ENCODE data around the gene H6PD.

H6PD gene

GRCh38 chr1:9238550-9238949, 4.0 kb downstream of the H6PD start:
- in situ Hi-C loops (cut with HindIII; ENCODE audit: low sequenced_read_pairs), result no loop called here

DNA sequence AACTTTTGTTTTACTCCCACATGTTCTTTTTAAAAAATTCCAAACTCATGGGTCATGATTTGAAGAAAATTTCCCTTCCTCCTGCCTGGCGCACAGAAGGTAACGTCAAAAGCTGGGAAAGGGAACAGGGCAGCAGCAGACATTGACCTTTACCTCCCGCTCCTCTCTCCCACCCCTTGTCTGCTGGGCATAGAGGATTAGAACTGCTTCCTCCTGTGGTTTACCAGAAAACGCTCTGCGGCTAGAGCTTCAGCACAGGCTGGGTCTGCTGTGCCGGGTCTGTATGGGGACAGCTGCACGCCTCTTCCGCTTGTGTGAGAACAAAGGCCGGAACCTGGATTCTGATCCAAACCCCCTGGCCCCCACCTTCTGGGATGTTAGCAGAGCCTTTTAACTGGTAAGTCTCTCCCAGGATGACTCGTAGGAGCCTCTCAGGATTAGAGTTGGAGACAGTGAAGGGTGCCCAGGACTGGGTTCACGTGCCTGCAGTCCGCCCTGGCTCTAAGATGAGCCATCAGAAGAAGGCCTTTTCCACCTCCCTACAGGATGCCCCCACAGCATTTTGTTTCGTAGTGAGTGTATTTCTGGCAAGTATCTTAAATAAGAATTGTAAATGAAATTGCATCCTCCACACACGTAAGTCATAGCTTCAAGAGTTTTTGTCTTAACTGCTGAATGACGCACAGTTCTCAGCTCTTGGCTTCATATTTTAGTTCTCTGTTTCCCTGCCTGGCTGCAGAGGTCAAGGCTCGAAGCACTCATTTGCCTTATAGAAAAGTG, 5.2 kb downstream of the H6PD start:
- in situ Hi-C loops (cut with HindIII; ENCODE audit: low sequenced_read_pairs), result no loop called here

DNA sequence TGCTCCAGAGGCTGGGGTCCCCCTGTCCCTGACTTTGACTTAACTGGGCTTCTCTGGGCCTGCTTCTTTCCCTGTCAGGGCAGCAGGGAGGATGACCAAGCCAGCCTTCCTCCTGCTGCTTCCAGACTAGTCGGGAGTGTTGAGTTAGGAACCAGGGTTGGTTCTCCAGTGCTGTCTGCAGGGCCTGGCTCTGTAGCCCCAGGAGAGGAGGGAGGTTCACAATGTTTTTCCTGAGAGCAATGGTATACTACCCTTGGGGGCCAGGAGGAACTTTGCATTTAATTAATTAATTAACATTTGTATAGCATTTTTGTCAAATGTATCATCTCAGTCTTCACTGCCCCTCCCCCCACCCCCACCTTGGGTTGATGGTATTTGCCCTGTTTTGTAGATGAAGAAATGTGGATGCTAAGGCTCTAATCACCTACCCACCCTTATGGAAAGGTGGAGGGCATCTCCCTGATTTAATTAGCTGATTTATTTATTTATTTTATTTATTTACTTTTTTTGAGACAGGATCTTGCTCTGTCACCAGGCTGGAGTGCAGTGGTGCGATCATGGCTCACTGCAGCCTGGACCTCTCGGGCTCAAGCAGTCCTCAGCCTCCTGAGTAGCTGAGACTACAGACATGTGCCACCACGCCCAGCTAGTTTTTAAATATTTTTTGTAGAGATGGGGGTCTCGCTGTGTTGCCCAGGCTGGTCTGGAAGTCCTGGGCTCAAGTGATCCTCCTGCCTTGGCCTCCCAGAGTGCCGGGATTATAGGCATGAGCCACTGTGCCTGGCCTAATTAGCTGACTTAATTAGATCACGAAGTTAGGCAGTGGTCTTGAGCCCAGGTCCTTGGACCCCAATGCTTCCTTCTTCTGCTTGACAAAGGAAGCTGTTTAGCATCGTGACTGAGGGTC, 6.6 kb downstream of the H6PD start:
- in situ Hi-C loops (cut with HindIII; ENCODE audit: low sequenced_read_pairs), result no loop called here

GRCh38 chr1:9241891-9242290, 7.3 kb downstream of the H6PD start:
- in situ Hi-C loops (cut with HindIII; ENCODE audit: low sequenced_read_pairs), result no loop called here

DNA sequence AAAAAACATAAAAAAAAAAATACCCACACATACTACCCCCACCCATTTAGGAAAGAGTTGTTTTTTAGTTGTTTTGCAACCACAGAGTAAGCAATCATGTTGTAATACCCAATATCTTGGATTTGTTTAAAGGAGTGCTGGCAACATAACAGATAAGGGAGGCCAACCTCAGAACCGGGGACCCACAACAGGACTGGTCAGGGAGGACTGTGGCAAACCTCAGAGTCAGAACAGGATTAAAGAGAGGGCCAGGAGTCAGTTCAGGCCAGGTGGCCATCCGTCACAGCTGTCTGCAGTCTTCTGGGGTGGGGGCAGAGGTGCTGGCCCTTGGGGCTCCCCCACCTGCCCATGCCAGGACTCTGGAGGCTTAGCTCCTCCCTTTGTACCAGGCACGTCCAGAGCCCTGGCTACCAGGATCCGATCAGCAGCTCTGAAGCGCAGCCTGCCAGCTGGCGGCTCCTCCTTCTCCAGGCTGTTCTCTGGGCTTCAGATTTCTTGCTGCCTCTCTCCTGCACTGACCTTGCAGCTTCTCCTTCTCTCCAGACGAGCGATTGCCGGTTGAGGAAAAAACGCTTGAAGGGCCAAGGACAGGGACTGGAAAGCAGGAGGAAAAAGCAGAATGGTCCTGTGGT, 7.9 kb downstream of the H6PD start:
- in situ Hi-C loops (cut with HindIII; ENCODE audit: low sequenced_read_pairs), result no loop called here

GRCh38 chr1:9243066-9243739, 8.6 kb downstream of the H6PD start:
- in situ Hi-C loops (cut with HindIII; ENCODE audit: low sequenced_read_pairs), result no loop called here

- in situ Hi-C loops (cut with HindIII; ENCODE audit: low sequenced_read_pairs), result no loop called here
Observed at GRCh38 chr1:9244501-9245229, 10.1 kb downstream of the H6PD start.

- in situ Hi-C loops (cut with HindIII; ENCODE audit: low sequenced_read_pairs), result no loop called here
Observed at GRCh38 chr1:9245230-9245619, 10.7 kb downstream of the H6PD start.

GRCh38 chr1:9245661-9246060, 11.1 kb downstream of the H6PD start:
- in situ Hi-C loops (cut with HindIII; ENCODE audit: low sequenced_read_pairs), result no loop called here

GRCh38 chr1:9246215-9246614, 11.6 kb downstream of the H6PD start:
- in situ Hi-C loops (cut with HindIII; ENCODE audit: low sequenced_read_pairs), result no loop called here

GRCh38 chr1:9246841-9247785, 12.5 kb downstream of the H6PD start:
- in situ Hi-C loops (cut with HindIII; ENCODE audit: low sequenced_read_pairs), result no loop called here

GRCh38 chr1:9247894-9248293, 13.3 kb downstream of the H6PD start:
- in situ Hi-C loops (cut with HindIII; ENCODE audit: low sequenced_read_pairs), result no loop called here

DNA sequence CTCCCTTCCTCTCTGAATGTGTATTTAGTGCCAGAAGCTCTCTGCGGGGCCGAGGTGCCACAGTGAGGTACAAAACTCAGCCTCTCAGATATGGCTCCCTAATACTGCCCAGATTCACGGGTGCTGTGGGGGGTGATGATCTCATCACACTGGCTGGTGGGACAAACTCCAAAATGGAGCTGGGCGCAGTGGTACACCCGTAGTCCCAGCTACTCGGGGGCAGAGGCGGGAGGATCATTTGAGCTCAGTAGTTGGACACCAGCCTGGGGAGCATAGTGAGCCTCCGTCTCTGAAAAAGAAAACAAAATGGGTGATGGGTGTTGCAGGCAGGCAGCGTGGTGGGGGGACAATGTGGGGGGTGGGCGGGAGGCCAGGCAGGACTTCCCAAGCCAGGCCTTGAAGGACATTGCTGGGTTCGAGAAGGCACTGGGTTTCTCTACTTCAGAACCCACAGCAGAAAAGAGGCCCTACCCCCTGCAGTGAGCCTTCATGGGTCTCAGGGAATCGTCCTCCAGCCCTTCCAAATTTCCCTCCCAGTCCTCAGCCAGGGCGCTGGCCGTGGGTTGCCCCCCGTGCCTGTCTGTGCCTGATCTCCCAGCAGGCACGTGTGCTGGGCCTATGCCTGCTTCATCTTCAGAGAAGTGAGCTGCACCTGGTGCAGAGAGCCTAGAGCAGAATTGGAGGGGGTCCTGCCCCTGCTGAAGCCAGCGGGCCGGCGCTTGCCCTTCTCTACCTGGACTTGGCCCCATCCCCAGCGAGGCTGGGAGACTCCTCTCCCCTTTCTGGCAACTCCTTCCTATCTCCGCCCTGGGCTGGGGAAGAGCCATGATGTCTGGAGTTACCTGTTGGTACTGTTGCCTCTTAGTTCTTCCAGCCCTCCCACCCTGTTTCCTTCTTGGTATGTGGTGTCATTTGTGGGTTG, 14.0 kb downstream of the H6PD start:
- in situ Hi-C loops (cut with HindIII; ENCODE audit: low sequenced_read_pairs), result no loop called here

- in situ Hi-C loops (cut with HindIII; ENCODE audit: low sequenced_read_pairs), result no loop called here
Observed at GRCh38 chr1:9249263-9249533, 14.6 kb downstream of the H6PD start.

DNA sequence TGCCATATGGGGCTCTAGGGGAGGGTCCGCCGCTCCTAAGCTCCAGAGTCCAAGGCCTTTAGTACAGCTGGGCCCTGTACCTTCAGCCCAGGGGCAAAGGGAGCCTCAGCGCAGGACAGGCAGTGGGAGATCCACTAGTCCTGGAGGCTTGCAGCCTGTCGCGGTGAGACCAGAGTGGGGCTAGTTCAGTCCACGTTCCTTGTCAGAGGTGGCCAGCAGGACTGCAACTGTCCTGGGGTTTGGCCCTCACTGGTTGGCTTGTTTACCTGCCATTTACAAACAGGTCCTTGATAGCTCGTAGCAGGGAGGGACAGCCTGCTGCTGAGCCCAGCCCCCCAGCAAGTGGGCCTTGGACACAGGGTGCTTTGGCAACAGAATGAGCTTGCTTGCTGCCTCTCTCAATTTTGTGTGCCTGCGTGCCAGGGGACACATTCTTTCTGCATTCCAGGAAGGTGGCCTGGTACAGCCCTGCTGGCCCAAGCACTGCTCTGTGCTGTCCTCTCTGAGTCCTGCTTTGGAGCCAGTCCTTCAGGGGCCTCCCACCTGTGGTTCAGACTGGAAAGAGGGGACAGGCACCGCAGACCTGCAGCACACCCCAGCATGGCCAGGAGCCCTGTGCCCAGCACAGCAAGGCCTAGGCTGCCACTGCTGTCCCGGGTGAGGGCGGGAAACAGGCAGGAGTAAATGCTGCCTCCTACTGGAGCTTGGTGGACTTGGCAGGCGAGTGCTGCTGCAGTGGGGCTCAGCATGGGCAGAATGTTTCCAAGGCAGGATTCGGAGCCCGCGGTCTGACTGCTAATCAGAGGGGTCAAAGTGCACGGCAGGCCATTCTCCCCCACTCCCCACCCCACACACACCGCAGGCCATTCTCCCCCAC, 15.2 kb downstream of the H6PD start:
- in situ Hi-C loops (cut with HindIII; ENCODE audit: low sequenced_read_pairs), result loop anchor here (25.0 kb wide), 1 partner anchor 313 kb away; no protein-coding TSS in a partner anchor

DNA sequence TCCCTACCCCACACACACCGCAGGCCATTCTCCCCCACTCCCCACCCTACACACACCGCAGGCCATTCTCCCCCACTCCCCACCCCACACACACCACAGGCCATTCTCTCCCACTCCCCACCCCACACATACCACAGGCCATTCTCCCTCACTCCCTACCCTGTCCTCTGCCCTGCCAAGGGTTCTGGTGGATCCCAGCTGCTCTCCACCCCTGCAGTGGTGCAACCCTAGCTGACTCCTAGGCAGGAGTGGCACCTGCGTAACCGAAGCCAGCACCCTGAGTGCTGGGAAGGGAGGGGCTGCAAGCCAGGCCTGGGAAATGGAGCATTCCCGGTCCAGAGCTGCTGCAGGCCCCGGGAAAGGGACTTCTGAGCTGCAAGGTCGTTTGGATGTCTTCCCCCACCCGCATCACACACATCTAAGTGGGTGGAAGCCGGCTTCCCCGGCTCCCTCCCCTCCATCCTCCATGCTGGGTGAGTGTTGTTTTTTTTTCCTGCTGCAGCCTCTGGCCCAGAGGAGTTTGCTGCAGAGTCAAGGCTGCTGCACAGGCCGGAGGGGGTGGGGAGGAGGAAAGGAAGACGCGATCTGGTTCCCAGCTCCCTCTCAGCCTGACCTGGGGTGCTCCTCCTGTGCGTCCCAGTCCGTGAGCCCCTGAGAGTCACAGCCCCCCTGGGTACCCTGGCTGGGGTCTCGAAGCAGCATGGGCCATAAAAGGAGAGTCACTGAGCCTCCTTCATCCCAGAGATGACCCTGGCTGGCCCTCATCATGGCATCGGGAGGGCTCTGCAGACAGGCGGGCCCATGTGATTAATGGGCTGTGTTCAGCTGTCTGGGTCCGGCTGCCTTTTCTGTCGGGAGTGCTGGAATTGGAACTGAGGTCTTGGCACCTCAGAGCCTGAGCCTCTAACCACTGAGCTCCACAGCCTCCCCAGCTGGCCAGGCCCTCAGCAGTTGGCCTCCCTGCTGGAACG, 16.1 kb downstream of the H6PD start:
- in situ Hi-C loops (cut with HindIII; ENCODE audit: low sequenced_read_pairs), result loop anchor here (25.0 kb wide), 1 partner anchor 312 kb away; no protein-coding TSS in a partner anchor

Measured in DLD1 (cell line).